GM18507 (cell line): ENCODE data around the gene CTBP2.

Experiments used
- DNase-seq: peaks from one replicate; pipeline ENCODE4 v3.0.0; 2011; ENCODE audit warnings: low read depth; ENCODE audit not compliant: insufficient read length; ENCODE audit errors: extremely low spot score
- FAIRE-seq: peaks from 2 replicates; lab custom pipeline; 2011; peaks lifted over from hg19 to GRCh38; lab: Jason Lieb, UNC

The CTBP2 gene

DNA sequence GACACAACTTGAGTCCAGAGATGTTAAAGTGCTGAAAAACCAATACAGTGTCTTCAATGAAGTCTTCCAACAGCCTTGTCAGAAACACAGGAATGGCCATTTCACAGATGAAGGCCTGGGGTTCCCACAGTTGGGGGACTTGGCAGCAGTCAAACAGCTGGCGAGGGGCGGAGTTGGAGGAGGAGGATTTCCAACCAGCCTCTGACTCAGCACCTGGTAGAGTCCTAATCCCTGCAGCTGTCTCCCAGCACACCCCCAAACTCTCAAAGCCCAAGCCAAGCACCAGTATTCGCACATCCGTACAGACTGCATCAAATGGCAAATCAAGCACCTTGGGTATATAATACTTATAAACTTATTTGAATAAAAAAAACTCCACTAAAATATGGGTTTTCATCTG is 28.0 kb downstream of the CTBP2 start:
- DNase-seq: no peak
- FAIRE-seq: no peak

GRCh38 chr10:125130916-125131315 is 29.4 kb downstream of the CTBP2 start:
- no peak for FAIRE-seq
- no peak for DNase-seq

DNA sequence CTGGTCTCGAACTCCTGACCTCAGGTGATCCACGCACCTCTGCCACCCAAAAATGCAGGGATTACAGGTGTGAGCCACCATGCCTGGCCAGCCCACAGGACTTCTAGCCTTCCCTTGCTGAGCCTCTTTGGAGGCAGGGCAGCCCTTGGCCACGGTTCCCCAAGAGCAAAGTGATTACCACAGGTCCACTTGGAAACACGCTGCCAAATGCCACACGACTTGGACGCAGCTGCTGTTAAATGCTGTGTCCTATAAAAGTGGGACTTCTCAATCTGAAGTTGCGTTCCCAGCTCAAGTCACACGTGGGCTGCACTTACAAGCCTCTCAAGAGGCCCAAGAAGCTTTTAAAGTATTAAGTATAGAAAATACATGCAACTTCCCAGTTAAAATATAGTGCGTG is 30.1 kb downstream of the CTBP2 start:
- no peak for DNase-seq
- FAIRE-seq: no peak

GRCh38 chr10:125129076-125129458 is 31.3 kb downstream of the CTBP2 start:
- FAIRE-seq: no peak
- DNase-seq: no peak

DNA sequence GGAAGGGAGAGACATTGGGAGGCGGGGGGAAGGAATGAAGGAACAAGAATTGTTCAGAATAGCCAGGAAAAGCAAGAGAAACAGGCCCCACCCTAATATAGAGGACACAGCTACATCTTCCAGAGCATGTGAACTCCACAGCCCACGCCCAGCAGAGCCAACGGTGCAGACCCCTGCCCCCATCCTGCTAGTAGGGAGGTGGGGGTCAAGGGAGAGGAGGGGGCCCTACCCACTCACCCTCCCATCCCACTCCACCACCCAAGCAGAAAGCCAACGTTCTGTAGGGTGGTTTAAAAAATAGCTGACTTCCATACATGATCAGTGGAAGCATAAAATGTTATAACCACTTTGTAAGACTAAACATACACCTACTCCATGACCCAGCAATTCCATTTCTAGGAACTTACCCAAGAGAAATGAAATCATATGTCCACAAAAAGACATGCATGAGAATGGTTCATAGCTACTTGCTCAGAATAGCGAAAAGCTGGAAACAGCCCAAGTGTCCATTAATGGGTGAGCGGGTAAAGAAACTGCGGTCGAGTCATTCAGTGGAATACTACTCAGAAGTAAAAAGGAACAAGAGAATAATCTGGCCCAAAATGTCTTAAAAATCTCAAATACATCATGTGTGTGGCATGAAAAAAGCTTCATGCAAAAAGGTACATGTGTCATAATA is 31.8 kb downstream of the CTBP2 start:
- FAIRE-seq: no peak
- DNase-seq: no peak

DNA sequence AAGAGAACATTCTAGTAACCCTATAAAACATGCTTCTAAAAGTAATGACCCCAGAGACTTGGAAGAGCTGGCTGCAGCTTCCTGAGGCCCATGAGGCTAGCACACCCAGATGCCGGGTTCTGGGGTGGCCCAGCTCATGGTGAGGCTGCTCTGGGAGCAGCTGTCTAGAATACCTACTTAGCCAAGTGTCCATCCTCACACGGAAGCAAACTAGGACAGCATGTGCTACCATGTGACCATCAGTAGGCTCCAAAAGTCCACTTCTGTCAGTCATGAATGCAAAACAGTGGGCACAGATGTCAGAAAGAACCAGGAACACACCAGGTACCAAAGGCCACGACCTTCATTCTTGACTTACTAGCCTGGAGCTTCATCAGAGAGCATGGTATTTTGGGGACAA is 32.4 kb downstream of the CTBP2 start:
- no peak for FAIRE-seq

GRCh38 chr10:125127110-125127509 is 33.3 kb downstream of the CTBP2 start:
- DNase-seq: no peak
- no peak for FAIRE-seq

More for the DNA sequence above, 32.4 kb downstream of the CTBP2 start:
- DNase-seq: no peak

DNA sequence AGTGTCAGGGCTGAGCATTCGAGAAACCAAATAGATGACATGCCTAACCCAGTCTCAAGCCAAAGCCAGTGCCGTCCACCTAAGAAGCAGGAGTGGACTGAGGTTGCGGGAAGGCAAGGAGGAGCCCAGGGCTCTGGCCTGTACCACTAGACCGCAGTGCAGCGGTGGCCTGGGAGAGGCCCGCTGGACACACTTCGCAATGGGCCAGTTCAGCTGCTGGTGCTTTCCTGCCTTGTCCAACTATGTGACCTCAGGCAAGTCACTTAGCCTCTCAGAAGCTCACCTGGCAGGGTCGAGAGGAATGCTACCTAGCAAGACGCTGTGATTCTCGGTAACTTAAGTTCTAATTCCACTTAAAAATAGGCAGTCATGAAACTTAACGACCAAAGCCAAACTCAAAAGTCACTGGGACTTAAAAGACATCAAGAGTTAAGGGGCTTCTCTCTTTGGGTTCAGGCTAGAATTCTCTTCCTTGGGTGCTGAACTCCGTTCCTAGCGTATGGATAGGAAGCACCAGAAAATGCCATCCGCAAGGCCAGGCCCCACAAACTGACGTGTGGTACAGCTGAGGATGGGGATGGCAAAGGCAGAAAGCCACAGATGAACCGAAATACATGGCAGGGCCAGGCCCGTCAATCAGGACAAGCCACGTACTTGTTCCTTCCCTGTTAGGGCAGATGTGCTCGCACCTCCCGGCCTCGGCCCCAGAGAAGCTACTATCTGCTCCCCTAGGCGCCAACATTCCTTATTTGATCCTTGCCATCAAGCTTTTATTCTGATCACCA is 34.2 kb downstream of the CTBP2 start:
- FAIRE-seq (no peak), DNase-seq (no peak)

DNA sequence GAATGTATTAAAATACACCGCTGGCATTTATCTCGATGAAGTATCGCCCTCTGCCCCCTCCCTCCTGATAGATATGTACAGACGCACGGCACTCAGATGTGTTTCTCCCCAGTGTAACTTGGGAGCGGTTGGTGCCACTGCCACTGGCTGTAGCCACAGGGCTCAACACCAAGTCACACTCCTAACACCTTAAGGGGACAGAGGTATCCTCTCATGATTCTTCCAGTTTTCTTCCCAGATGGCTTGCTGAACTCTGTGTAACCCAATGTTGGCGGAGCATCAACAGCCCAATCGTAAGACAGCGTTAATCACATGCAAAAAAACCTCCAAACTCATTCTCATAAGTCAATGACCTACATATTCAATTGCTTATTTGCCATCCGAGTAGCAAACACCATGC is 35.5 kb downstream of the CTBP2 start:
- DNase-seq (no peak), FAIRE-seq (no peak)

DNA sequence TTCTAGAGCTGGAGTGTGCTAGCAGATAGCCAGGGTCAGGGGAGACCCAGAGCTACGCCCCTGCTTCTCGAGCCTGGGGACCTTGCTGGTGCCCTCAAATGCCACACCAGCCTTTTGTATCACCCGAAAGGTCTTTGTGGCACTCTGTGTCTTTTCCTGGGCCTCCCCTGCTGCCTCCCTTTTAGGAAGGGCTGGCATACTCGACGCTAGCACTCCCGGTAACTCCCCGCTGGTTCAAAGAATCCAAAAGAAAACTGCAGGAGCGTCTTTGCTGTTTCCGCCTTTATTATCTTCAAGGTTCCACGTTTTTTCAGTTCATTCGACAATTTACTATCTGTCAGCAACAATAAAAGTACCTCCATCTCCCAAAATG is 36.3 kb downstream of the CTBP2 start:
- FAIRE-seq (no peak), DNase-seq (no peak)

DNA sequence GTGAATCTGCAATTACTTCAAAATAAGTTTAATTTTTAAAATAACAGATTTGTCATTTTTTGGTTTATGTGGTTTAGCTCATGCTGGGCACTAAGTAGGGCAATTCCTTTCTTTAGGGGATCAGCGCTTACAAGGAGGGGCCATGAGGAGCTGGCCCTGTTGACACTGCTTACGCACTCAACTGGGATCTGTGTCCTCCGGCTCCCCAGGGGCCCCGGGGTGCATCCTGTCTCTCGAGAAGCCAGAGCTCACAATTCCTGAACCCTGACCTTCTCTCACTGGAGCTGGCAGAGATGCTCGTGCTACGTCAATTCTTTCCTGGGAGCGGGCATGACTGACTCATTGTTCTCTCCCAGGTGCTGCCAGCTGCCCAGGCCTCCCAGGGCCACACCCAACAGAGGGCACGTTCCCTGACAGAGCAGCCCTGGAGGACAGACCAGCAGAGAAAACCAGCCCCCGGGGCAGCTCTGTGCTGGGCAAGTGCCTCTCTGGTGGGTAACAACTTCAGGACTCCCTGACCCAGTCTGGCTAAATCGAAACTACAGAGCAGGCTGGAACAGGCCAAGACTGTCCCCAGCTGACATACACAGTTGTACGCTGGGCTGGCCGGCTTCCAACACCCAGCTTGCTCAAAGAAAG is 36.8 kb downstream of the CTBP2 start:
- no peak for FAIRE-seq
- DNase-seq: no peak

DNA sequence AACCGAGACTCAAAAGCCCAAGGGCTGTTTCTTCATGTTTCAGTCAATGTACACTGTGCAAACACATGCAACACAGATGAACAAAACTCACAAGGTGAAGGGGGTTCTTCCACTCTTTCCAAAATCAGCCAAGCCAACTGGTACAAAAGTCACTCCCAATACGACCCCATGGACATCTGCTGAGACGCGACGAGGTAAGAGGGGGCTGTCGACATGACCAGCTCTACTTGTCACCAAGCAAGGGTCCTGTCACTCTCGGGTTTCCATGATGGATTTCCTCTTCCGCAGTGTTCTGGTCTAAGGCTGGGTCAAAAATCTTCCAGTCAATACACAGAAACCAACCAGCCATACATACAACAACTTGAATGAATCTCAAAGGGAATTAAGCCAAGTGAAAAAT is 37.8 kb downstream of the CTBP2 start:
- no peak for DNase-seq
- FAIRE-seq: no peak

DNA sequence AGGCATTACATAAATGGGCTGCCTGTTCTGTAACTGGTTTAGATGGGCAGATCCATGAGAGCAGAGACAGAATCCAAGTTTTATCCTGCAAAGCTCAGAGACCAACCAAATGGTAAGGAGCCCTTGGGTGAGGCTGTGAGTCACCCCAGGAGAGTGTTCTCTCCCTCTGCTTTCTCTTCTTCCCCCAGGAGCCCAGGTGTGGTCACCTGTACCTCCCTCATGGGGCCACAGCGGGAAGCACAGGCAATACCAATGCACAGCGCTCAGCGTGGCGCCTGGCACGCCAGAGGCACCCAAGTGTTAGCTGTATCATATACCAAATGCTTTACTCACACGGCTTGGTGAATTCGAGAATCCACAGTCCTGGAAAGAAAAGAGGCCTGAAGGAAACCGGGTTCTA is 39.4 kb downstream of the CTBP2 start:
- FAIRE-seq (no peak), DNase-seq (no peak)

DNA sequence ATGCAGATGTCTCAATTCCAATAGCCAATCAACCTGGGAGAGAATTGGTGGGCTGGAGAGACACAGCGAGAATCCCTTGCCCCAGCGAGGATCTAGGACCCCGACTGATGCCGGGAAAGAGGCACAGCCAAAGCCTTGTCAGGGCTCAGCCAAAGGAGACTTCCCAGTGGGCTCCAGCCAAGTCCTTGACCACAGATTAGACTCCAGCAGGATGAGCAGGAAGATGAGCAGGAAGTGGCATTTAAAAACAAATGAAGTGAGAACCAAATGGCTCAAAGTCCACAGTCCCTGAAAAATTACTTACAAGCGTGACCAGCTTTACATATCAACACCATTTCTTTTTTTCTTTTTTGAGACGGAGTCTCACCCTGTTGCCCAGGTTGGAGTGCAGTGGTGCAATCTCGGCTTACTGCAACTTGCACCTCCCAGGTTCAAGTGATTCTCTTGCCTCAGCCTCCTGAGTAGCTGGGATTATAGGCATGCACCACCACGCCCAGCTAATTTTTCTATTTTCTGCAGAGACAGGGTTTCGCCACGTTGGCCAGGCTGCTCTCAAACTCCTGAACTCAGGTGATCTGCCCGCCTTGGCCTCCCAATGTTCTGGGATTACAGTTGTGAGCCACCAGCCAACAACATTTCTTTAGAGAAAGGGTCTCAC is 40.2 kb downstream of the CTBP2 start:
- FAIRE-seq: no peak
- no peak for DNase-seq

DNA sequence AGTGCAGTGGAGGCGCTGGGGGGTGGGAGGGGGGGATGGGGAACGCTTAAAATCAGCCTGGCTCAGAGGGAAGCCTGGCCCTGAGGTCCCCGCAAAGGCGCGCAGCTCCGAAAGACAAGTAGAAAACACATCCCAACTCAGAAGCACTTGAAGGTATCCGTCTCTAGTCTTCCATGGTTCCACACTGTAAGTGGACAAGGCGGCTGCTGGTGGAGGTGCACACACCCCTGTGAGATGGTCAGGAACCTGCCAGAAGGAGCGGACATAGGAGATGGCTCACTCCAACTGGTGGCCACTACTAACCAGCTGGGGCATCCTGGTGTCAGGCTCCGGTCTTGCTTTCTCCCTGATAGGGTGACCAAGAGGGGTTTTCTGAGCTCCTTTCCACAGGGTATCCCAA is 41.7 kb downstream of the CTBP2 start:
- DNase-seq (no peak), FAIRE-seq (no peak)

DNA sequence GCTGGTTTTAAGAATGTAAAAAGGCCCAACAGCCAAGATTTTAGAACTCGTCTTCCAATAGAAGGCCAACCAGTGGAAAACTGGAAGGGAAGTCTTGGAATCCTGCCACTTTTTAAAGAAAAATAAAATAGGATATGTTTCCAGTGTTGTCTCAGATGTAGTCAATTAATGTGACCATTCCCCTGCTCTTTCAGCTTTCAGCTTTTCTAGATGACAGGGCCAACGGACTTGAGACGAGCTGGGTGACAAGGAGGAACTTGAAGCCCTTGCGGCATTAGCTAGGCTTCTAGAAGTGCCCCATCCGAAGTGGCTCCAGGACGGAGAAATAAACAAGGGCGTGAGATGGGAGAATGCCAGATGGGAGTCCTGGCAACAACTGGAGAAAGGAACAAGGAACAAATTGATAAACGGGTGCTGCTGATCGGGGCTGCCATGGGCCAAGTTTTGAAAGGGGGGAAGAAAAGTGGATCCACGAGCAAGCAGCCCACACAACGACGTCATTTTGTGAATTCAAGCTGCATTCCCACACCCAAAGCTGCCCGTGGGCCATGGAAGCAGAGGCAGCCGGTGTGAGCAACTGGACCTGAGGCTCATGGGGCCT is 42.3 kb downstream of the CTBP2 start:
- no peak for FAIRE-seq

GRCh38 chr10:125116652-125117310 is 43.6 kb downstream of the CTBP2 start:
- DNase-seq: no peak
- no peak for FAIRE-seq

More for the DNA sequence above, 42.3 kb downstream of the CTBP2 start:
- no peak for DNase-seq

- FAIRE-seq (no peak), DNase-seq (no peak)
These were observed 44.2 kb downstream of the CTBP2 start for GRCh38 chr10:125116041-125116649.

- FAIRE-seq (no peak), DNase-seq (no peak)
These were observed 45.0 kb downstream of the CTBP2 start for GRCh38 chr10:125115409-125115808.
